Neural cell (in vitro differentiated cells): ENCODE results near the gene MTX2. TPM values are rescaled to one million over a fixed set of nuclear protein-coding genes. Genes with fewer than 3 reads are reported as not detected.

Experiments used
- H2AFZ ChIP-seq: fragments of 200-600, 300-800 bp; sonication (generic), shearing (Covaris generic); 2 replicates; pipeline ENCODE4 v1.6.0; 2014; ENCODE audit warnings: low read depth, mild to moderate bottlenecking, antibody characterized with exemption, low read length, moderate library complexity
- H3F3A ChIP-seq: fragments of 200-600 bp; shearing (Covaris generic); 2 replicates; pipeline ENCODE4 v1.6.1; 2016; ENCODE audit warnings: mild to moderate bottlenecking, moderate library complexity, mixed read lengths, antibody characterized with exemption, low read length; ENCODE audit not compliant: insufficient read depth, poor library complexity, severe bottlenecking
- H3K27ac ChIP-seq: fragments of 200-600, 300-800 bp; sonication (generic), shearing (Covaris generic); 2 replicates; pipeline ENCODE4 v1.5.1; 2014; ENCODE audit warnings: mild to moderate bottlenecking, low read length, moderate library complexity
- H3K27me3 ChIP-seq: fragments of 300-800, 200-600 bp; sonication (generic), shearing (Covaris generic); 2 replicates; pipeline ENCODE4 v1.6.0; 2014; ENCODE audit warnings: mild to moderate bottlenecking, low read depth, low read length, moderate library complexity; ENCODE audit not compliant: insufficient read depth
- H3K36me3 ChIP-seq: fragments of 300-800, 200-600 bp; sonication (generic), shearing (Covaris generic); 2 replicates; pipeline ENCODE4 v1.5.1; 2014; ENCODE audit warnings: mild to moderate bottlenecking, antibody characterized with exemption, low read length, moderate library complexity; ENCODE audit not compliant: insufficient read depth
- H3K4me2 ChIP-seq: fragments of 300-800, 200-600 bp; sonication (generic), shearing (Covaris generic); 2 replicates; pipeline ENCODE4 v1.6.0; 2014; ENCODE audit warnings: mild to moderate bottlenecking, low read length
- H3K4me3 ChIP-seq: fragments of 300-800, 200-600 bp; sonication (generic), shearing (Covaris generic); 2 replicates; pipeline ENCODE4 v1.5.1; 2014; ENCODE audit warnings: mild to moderate bottlenecking, low read length, moderate library complexity
- H3K79me2 ChIP-seq: fragments of 200-600 bp; shearing (Covaris generic); replicated peaks from 2 replicates; pipeline ENCODE4 v1.6.0; 2014; ENCODE audit warnings: mild to moderate bottlenecking, low read length, moderate library complexity; ENCODE audit not compliant: insufficient read depth
- H3K9ac ChIP-seq: fragments of 300-800, 200-600 bp; sonication (generic), shearing (Covaris generic); 2 replicates; pipeline ENCODE4 v1.6.1; 2016; ENCODE audit warnings: mild to moderate bottlenecking, low read length, mixed read lengths
- H3K9me2 ChIP-seq: fragments of 200-600 bp; shearing (Covaris generic); 2 replicates; pipeline ENCODE4 v1.6.1; 2016; ENCODE audit warnings: mild to moderate bottlenecking, low read length, mixed read lengths; ENCODE audit not compliant: insufficient read depth
- H3K9me3 ChIP-seq: fragments of 200-600, 300-800 bp; sonication (generic), shearing (Covaris generic); 2 replicates; pipeline ENCODE4 v1.6.1; 2016; ENCODE audit warnings: mild to moderate bottlenecking, mixed run types, low read length, moderate library complexity, mixed read lengths
- H4K20me1 ChIP-seq: fragments of 200-600 bp; shearing (Covaris generic); 2 replicates; pipeline ENCODE4 v1.6.1; 2016; ENCODE audit warnings: mild to moderate bottlenecking, mixed run types; ENCODE audit not compliant: insufficient read depth
- CTCF ChIP-seq: fragments of 450-650 bp; IDR thresholded peaks from 2 replicates; pipeline ENCODE4 v1.5.1; 2014; ENCODE audit warnings: antibody characterized with exemption, mild to moderate bottlenecking, moderate library complexity; ENCODE audit not compliant: poor library complexity, severe bottlenecking
- EP300 ChIP-seq: fragments of 450-650 bp; conservative IDR thresholded peaks from 2 replicates; pipeline ENCODE4 v1.6.1; 2014; ENCODE audit warnings: antibody characterized with exemption, mild to moderate bottlenecking, moderate library complexity; ENCODE audit not compliant: poor library complexity, severe bottlenecking
- EZH2 ChIP-seq: fragments of 200-600, 300-800 bp; shearing (Covaris generic), sonication (generic); IDR thresholded peaks from 2 replicates; pipeline ENCODE4 v1.6.1; 2014; ENCODE audit warnings: antibody characterized with exemption, low read length, borderline replicate concordance, mild to moderate bottlenecking; ENCODE audit not compliant: insufficient read depth, poor library complexity, severe bottlenecking
- MXI1 ChIP-seq: fragments of 450-650 bp; conservative IDR thresholded peaks from 2 replicates; pipeline ENCODE4 v1.6.1; 2014; ENCODE audit warnings: antibody characterized with exemption, mild to moderate bottlenecking; ENCODE audit not compliant: poor library complexity, severe bottlenecking
- POLR2AphosphoS5 ChIP-seq: IDR thresholded peaks from 2 replicates; pipeline ENCODE4 v1.6.1; 2012
- RAD21 ChIP-seq: fragments of 450-650 bp; conservative IDR thresholded peaks from 2 replicates; pipeline ENCODE4 v1.6.1; 2014; ENCODE audit warnings: antibody characterized with exemption, mild to moderate bottlenecking, moderate library complexity
- REST ChIP-seq: IDR thresholded peaks from 2 replicates; pipeline ENCODE4 v1.6.1; 2012; ENCODE audit warnings: borderline replicate concordance
- SMC3 ChIP-seq: fragments of 450-650 bp; conservative IDR thresholded peaks from 2 replicates; pipeline ENCODE4 v1.6.1; 2014; ENCODE audit warnings: antibody characterized with exemption, mild to moderate bottlenecking, moderate library complexity; ENCODE audit not compliant: poor library complexity
- TAF1 ChIP-seq: IDR thresholded peaks from 2 replicates; pipeline ENCODE4 v1.6.1; 2012; ENCODE audit warnings: low read depth
- polyA plus RNA-seq: library from polyadenylated mRNA; depleted of rRNA; stranded (reverse); fragments of >200 nt; gene quantifications from 2 replicates; pipeline ENCODE4 v1.2.3, GENCODE V29; 2014

The MTX2 gene
- polyA plus RNA-seq, 1 donor from 2014 or later, result 128 TPM

- Histone ChIP-seq H2AFZ (no peak overlapping the region), H3K36me3 (no peaks in the 10 kb centered on the region), H3K27ac (no peak overlapping the region), H3K4me3 (no peak overlapping the region), H3K4me2 (no peak overlapping the region), H3K79me2 (no peaks in the 10 kb centered on the region), H3K9ac (no peak overlapping the region), H3K9me3 (no peaks in the 10 kb centered on the region), H4K20me1 (no peaks in the 10 kb centered on the region), H3K27me3 (no peaks in the 10 kb centered on the region), H3K9me2 (no peaks in the 10 kb centered on the region), H3F3A (no peaks in the 10 kb centered on the region)
- no peak for TF ChIP-seq CTCF
- no peak for TF ChIP-seq POLR2AphosphoS5
- no peak for TF ChIP-seq MXI1
These were observed 69.2 kb downstream of the MTX2 start for GRCh38 chr2:176338395-176338794.

- Histone ChIP-seq H3K4me3 (no peak overlapping the region), H3K27me3 (no peaks in the 10 kb centered on the region), H3K36me3 (no peaks in the 10 kb centered on the region), H3K9me2 (no peaks in the 10 kb centered on the region), H3F3A (no peaks in the 10 kb centered on the region), H3K9me3 (no peaks in the 10 kb centered on the region), H3K9ac (no peak overlapping the region), H2AFZ (no peak overlapping the region), H3K4me2 (no peak overlapping the region), H4K20me1 (no peaks in the 10 kb centered on the region), H3K79me2 (no peaks in the 10 kb centered on the region), H3K27ac (no peak overlapping the region)
- no peak for TF ChIP-seq EP300
- TF ChIP-seq RAD21, result no peak
- TF ChIP-seq POLR2AphosphoS5, result no peak
- TF ChIP-seq TAF1, result no peak
- TF ChIP-seq EZH2, result no peak
- no peak for TF ChIP-seq CTCF
- no peak for TF ChIP-seq SMC3
- TF ChIP-seq REST, result no peak
- TF ChIP-seq MXI1, result no peak
These were observed 70.0 kb downstream of the MTX2 start for GRCh38 chr2:176339208-176339607.
